HG03354 (cell line): ENCODE data around the gene TAS2R14.

Experiments used
- ATAC-seq: cut with Tn5 transposase; IDR thresholded peaks from one replicate; pipeline ENCODE4 v1.9.1; 2021; ENCODE audit warnings: mild to moderate bottlenecking; ENCODE audit not compliant: unreplicated experiment, poor library complexity, severe bottlenecking

The TAS2R14 gene, protein sequence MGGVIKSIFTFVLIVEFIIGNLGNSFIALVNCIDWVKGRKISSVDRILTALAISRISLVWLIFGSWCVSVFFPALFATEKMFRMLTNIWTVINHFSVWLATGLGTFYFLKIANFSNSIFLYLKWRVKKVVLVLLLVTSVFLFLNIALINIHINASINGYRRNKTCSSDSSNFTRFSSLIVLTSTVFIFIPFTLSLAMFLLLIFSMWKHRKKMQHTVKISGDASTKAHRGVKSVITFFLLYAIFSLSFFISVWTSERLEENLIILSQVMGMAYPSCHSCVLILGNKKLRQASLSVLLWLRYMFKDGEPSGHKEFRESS

DNA sequence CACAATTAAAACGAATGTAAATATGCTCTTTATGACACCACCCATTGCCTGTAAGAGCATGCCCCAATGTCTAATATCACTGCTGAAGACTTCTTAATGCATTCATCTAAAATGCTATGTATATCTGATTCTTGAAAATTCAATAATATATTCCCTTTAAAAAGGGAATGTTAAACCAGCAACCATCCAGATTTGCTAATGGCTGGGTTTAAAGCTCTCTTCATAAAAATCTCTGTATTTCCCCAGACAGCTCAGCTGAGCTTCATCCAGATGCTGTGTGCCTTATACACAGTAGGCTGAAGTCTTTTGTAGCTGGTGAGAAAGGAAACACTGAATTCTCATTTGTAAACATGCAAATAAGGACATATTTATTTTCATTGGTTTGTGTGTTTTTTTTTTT lies at the start of gene TAS2R14:
Gene TAS2R14, minus strand, starts transcription at position 101 of the 400 bp plus-strand sequence. Its CDS starts 56 bp downstream, at position 45.
- ATAC-seq = no peak

DNA sequence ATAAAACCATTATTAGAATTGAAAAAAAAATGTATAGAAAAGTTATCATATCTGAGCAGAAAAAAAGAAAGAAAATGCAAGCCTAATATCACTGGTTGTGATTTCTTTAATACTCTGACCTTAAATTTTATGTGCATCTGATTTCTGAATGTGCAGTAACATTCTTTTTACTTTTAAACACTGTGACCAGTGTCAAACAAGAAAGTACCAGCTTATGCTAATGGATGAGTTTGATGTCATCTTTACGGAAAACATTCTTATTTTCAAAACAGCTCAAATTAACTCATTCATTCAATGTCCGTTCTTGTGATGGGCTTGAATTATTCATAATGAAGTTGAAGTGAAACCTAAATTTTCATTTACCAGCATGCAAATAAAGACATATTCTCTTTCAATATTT lies 47.7 kb upstream of the TAS2R14 start, which contains the start of gene TAS2R50:
Gene TAS2R50, minus strand, starts transcription at position 101 of the 400 bp plus-strand sequence. Its CDS starts 52 bp downstream, at position 49.
- no peak for ATAC-seq

DNA sequence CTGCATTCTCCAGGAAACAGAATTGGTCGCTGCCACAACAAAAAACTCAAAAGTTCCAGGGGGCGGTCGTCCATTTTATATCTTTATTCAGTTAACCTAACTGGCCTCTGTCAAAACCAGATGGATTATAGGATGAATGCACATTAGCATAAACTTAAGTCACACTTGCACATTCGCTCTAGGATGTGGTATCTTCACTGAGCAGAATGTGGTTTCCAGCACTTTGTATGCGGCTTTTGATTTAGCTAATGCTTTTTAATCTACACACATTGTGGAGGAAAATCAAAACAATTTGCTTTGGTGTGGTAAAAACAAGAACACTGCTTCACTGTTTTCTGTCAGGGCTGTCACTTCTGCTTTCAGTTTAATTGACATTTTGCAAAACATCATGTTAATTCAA lies 43.2 kb upstream of the TAS2R14 start:
- ATAC-seq = no peak

DNA sequence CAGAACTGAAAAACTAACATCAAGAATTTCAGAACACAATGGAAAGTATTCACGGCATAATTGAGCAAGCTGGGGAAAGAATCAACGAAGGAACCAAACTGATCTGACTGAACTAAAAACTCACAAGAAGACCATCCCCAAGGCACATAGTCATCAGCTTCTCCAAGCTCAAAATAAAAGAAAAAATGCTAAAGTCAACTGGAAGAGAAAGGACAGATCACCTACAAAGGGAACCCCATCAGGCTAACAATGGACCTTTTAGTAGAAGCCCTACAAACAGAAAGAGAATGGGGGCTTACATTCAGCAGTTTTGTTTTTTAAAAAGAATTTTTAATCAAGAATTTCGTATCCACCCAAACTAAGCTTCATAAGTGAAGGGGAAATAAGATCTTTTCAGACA lies 35.9 kb upstream of the TAS2R14 start:
- no peak for ATAC-seq

DNA sequence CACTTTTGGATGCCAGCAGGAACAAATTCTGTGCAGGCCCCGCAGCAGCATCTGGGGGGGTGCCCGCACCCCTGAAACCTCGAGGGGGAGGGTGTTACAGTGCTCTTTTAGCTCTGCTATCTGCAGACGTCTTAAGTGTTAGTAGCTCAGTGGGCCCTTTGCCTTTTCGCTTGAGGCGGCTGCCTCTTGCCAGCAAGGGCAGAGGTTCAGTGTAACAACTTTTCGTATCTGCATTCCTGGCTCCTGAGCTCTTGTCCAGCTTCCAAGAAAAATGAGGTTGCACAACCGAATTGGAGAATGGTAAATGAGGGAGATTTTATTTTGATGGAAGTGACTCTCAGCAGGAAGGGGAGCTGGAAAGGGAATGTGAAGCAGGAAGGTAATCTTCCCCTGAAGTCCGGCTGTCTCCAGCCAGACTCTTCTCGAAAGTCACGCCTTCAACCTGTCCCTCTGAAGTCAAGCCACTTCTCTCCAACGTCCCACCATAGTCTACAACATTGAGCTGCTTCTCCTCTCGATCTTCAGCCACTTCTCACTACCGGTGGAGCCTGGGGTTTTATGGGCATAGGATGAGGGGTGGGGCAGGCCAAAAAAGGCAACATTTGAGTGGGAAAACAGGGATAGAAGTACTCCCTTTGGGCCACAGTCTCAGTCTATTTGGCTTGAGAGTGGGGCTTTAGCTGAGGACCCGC lies 29.8 kb upstream of the TAS2R14 start:
- ATAC-seq = no peak

DNA sequence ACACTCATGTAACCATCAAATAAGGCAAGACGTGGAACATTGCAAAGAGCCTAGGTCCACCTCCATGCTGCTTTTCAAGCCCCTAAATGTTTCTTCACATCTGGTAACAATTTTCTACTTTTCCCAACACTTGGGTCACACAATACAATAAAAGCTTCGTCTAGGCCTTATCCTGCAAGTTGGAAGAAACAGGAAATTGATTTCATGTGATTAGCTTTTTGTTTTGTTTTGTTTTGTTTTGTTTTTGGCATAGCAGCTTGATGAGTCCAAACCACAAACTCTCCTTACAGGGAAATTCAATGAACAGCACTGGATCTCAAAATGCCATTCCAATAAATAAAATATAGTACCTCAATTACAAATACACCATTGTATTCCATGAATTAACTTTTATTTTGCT lies 28.3 kb upstream of the TAS2R14 start:
- ATAC-seq = no peak

DNA sequence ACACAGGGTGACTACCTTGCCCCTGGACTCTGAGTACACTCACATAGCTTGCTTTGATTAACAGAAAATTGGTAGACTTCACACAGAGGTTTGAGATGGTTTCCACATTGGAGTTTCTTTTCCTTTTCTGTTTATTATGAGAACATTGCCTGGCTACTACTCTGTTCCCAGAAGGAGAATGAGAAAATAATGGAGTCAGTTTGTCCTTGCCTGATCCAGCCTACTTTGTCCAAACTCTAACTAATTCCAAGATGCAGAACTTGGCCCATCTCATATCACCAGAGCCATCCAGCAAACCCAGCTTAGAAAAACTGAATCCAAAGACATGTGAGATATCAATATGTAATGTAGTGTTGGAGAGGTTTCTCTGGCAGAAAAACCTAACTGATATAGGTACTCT lies 27.3 kb upstream of the TAS2R14 start:
- no peak for ATAC-seq

DNA sequence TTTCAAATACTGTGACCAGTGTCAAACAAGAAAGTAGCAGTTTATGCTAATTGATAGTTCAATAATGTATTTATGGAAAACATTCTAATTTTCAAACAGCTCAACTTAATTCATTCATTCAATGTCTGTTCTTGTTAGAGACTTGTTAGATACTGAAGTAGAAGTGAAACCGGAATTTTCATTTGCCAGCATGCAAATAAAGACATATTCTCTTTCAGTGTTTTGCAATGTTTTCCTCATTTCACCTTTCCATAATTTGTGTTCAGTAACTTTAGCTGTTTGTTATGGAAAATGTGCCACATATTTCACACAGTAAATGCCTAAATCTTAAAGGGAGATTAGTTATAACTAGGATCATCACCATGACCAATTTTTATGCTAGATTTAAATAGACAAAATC lies 26.4 kb upstream of the TAS2R14 start:
- ATAC-seq = no peak

DNA sequence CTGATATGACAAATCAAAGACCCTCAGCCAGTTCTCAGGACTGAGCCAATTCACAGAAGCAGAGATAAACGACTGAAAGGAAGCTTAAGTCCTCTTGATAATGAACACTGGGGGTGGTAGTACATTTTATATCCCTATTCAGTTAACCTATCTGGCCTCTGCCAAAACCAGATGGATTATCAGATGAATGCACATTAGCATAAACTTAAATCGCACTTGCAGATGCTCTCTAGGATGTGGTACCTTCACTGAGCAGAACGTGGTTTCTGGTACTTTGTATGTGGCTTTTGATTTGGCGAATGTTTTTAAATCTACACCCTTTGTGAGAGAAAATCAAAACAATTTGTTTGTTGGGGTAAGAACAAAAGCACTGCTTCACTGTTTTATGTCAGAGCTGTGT lies 21.1 kb upstream of the TAS2R14 start:
- ATAC-seq = no peak

DNA sequence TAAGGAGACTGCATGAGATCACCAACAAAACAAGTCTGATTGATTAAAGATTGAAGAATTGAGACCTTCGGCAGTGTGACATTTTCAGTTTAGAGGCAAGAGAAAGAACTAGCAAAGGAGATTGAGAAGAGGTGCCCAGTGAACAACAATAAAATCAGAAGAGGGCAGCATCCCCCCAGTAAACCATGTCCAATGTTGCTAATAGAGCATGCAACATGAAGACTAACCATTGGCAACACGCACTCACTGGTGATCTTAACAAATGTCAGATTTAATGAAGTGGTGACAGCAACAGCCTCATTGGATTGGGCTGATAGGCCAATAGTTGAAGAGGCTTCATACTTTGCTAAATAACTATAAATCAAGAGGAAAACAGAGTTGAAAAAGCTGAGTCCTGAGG lies 20.7 kb upstream of the TAS2R14 start:
- ATAC-seq = no peak

DNA sequence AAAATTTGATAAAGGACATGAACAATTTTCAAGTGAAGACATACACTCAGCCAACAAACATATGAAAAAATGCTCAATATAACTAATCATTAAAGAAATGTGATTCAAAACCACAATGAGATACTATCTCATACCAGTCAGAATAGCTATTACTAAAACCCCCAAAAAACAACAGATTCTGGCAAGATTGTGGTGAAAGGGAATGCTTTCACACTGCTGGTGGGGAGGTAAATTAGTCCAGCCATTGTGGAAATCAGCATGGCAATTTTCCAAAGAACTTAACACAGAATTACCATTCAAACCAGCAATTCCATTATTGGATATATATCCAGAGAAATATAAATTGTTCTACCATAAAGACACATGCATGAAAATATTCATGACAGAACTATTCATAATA lies 18.7 kb upstream of the TAS2R14 start:
- ATAC-seq = no peak

DNA sequence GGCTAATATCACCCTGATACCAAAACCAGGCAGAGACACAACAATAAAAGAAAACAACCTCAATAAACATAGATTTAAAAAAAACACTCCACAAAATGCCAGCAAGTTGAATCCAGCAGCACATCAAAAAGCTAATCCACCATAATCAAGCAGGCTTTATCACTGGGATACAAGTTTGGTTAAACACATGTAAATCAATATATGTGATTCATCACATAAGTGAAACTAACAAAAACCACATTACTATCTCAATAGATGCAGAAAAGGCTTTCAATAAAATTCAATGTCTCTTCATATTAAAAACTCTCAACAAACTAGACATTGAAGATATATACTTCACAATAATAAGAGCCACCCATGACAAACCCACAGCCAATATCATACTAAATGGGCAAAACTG lies 17.0 kb upstream of the TAS2R14 start:
- no peak for ATAC-seq

DNA sequence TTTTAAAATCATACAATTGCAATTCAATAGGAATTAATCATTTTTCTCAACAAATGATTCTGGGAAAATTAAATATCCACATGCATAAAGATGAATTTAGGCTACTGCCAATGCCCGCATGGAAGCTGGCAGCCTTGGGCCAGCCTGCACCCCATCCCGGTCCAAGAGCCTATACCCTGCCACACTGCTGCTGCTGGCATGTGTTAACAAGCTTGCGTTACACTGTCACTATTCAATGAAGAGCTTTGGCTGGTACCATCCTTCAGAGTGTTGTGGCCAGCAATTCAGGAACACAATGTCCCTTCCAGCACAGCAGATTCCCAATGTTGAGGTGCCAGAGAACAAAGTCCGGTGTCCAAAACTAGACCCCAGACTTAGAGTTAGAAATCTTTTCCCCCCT lies 13.6 kb upstream of the TAS2R14 start:
- ATAC-seq = no peak

DNA sequence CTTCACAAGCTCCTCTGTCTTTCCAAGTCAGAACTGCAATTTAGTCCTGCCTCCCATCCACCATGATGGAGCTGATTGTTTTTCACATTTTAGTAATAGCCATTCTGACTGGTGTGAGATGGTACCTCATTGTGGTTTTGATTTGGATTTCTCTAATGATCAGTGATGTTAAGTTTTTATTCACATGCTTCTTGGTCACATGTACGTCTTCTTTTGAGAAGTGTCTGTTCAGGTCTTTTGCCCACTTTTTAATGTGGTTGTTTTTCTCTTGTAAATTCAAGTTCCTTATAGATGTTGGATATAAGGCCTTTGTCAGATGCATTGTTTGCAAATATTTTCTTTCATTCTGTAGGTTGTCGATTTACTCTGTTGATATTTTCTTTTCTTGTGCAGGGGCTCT lies 4.1 kb upstream of the TAS2R14 start:
- ATAC-seq = no peak

DNA sequence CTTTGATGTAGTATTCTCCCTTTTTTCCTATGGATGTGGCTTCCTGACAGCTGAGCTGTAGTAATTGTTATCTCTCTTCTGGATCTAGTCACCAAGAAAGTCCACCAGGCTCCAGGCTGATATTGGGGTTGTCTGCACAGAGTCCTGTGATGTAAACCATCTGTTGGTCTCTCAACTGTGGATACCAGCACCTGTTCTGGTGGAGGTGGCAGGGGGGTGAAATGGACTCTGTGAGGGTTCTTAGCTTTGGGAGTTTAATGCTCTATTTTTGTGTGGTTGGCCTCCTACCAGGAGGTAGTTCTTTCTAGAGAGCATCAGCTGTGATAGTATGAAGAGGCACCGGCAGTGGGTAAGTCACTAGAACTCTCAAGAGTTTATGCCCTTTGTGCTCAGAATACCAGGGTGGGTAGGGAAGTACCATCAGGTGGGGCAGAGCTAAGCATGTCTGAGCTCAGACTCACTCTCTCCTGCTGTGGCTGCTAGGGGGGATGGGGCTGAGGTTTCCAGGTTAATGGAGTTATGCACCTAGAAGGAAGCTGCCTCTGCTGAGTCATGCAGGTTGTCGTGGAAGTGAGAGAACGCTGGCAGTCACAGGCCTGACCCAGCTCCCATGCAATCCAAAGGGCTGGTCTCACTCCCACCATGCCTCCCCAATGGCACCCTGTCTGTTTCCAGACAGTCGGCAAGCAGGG lies 3.0 kb upstream of the TAS2R14 start:
- no peak for ATAC-seq

DNA sequence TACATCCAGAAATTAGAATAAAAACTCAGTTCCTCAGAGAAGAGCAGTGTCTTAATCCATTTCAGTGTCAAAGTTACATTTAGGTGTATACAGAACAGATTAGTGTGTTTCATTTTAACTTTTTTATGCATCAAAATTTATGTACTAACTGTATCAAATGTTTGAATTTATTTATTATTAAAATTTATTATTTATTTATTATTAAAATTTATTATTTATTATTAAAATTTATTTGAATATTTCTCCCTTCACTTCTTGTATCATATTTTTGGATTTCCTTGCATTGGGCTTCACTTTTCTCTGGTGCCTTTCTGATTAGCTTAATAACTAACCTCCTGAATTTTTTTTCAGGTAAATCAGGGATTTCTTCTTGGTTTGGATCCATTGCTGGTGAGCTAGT lies 2.3 kb upstream of the TAS2R14 start:
- no peak for ATAC-seq

DNA sequence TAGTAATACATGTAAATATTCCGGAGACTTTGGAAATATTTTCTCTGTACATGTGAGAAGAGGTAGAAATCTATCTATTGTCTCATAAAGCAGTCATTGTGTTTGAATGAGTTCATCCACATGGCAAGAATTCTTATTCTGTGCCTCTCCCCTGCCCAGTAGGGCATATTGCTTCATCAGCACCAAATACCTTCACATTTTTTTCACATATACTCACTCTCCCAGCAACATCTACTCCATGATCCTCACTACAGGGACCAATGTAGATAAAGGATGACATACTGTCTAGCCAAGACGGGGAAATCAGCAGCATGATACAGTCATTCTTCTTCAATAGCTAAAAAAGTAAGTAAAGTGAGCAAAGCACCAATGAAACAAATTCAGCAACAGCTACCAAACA lies 1.3 kb upstream of the TAS2R14 start:
- ATAC-seq = no peak

DNA sequence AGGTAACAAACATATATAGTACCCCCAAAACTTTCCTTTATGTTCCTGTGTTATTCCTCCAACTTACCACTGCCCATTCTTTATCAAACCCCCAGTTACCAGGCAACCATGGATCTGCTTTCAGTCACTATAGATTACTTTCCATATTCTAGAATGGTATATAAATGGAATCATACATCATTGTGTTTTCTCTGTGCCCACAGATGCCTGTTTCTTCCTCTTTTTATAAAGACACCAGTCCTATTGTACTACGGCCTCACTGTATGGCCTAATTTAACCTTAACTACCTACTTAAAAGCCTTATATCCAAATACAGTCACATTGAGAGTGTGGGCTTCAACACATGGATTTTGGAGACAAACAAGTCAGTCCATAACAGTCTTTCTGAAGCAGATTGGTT lies 2.6 kb downstream of the TAS2R14 start:
- no peak for ATAC-seq

DNA sequence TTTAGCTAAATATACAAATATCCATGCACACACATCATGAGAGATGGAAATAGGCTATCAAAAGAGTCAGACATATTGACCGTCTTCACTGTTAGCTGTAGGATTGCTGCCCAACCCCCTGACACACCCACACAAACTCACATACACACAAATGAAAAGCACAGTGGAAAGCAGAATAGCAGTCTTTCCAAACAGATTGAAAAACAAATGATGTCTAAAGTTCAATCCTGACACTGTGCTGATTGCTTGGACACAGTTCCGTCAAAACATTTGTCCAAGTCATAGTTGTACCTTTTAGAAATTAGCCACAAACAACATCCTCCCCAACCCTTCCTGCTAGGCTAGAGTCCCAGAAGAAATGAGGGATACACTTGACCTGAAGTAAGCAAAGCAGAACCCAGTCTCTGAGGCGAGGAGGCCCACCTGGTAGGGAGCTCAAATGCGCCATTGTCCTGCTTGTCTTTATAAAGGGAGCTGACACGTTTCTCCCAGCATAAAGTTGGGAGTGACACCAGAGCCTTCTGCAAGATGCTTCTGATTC lies 10.2 kb downstream of the TAS2R14 start, which contains the start of gene PRH2:
Gene PRH2, plus strand, starts transcription at position 491 of the 541 bp plus-strand sequence. Its CDS starts 38 bp downstream, at position 529.
- ATAC-seq = no peak

DNA sequence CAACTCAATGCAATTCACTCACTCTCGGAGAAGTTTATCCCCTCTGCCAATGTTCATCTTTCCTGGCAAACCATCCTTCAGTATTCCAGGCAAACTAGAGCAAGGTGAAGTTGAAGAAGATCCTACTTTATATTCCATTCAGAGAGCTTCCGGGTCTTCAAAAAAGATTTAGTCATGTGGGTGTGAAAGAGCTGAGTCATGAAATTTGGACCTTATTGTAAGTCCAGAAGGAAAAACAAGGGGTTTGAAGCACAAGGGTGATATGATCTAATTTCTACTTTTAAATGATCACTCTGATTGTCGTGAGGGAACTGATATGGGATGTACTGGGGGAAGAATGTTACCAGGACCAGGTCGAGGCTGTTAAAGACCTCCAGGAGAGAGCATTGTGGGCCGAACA lies 12.8 kb downstream of the TAS2R14 start:
- ATAC-seq = no peak
